A549 treated with CORT108297 at 1 μM for 4 hours (cell line): Measurements from ENCODE around the gene RNU11. TPM values are rescaled to one million over a fixed set of nuclear protein-coding genes. Genes with fewer than 3 reads are reported as not detected.

Experiments used
- total RNA-seq: library from RNA; stranded (reverse); fragments of 200-300 nt; extraction: Qiagen RNA extraction; gene quantifications from 5 replicates; pipeline ENCODE4 v1.2.3, GENCODE V29; 2022

The RNU11 gene
- not detected in 5 replicates for total RNA-seq

DNA sequence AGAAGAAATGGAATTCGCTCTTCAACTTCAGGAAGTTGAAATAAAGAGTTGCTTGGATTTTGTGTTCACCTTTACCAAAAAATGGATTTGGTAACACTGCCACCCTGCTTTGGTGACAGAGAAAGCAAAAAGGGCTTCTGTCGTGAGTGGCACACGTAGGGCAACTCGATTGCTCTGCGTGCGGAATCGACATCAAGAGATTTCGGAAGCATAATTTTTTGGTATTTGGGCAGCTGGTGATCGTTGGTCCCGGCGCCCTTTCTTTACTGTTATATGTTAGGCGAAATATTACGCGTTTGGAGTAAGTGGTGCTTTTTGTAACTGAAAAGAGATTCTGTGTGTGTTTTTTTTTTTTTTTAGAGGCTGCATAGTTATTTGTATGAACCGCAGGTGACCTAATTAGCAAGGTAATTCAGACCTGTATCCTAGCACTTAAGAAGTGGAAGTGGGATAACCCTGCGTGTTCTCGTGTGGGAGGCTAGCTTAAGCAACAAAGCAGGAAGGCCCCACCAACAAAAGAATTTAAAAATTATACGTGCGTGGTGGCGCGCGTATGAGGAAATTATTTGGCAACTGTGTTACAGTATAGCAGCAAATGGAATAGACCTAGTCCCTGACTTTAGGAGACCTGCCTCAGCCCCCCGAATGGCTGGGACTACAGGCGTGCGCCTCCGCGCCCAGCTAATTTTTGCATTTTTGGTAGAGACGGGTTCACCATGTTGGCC lies at the start of gene RNU11:
Gene RNU11, plus strand, starts transcription at position 127 of the 725 bp plus-strand sequence.

DNA sequence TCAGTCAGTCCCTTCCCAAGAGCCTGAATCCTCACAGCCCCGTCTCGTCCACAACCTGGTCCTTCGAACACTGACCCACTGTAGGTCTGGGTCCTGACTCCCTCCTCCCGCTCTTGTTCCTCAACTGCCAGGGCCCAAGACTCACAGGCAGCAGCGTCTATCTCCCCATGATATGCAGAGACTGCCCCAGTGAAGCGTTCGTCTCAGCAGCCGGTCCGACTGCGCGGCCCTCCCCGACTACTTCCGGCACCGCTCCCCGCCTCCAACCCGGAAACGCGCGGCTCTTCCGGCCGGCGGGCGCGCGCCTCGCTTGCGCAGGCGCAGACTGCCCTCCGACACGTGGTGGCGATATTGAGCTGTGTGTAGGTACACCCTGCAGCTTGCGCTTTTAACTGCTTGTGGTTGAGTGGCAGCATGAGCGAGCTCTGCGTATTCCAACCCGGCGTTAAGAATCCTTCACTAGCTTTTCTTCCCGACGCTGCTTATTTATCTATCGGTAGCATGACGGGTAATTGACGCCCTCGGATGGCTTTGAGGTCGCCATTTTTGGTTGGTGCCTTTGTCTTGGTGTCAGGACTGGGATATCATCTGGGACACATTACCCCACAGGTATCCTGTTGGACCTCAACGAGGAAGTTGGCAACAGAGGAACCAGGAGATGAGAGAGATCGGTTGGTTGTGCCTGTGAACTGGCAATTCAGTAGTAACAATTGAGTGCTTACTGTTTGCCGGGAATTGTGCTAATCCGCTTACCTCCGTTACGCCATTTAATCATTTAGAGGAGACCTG lies 5.4 kb upstream of the RNU11 start, which contains the start of gene TAF12:
Gene TAF12, minus strand, starts transcription at position 221 of the 789 bp plus-strand sequence. CDS start 20,986 bp downstream, outside the sequence.

DNA sequence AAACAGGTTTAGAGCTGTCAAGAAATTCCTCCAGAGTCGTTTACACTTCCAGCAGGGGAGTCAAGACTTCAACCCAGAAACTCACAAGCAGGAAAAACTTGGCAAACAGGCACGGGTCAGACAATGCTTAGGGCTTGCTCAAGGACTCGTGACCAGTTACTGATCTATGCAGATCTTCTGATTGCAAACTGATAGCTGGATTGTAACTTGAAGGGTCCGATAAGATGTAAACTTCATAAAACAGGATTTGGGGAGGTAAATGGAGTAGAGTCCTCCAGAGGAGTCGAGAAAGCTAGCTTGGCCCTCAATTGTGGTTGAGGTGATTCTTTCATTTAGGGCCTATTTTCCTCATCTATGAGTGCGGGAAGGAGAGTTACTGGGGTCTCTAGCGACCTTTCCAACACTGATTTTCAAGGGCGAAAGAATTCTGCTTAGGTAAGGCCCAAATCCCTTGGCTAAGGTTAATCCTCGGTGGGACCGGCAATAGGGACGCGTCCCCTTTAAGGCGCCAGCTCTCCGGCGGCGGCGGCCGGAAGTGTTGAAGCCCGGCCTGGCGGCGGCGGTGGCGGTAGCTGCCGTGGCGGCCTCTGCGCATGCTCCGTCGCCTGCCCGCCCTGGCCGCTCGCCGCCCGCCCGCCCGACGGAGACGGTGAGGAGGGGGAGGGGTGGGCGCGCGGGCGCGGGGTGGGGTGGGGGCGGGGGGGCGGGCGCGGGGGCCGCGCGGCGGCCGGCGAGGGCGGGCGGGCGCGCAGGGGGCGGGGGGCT lies 20.0 kb downstream of the RNU11 start, which contains the start of gene GMEB1:
Gene GMEB1, plus strand, starts transcription at position 594 of the 765 bp plus-strand sequence. CDS start 14,829 bp downstream, outside the sequence.

Other genes starting within 250 kb of the RNU11 start
- 73.2 to 85.0 TPM (median 82.2 TPM) in 5 replicates for gene RCC1, start 142.6 kb upstream of the RNU11 start, total RNA-seq
- 18.3 to 25.2 TPM (median 21.0 TPM) in 5 replicates for gene TRNAU1AP, start 95.5 kb upstream of the RNU11 start, total RNA-seq
- 2.0 to 2.8 TPM (median 2.4 TPM) in 5 replicates for gene RAB42, start 56.3 kb upstream of the RNU11 start, total RNA-seq
- 13.4 to 13.9 TPM (median 13.6 TPM) in 5 replicates for gene TAF12, start 5.5 kb upstream of the RNU11 start, total RNA-seq
- gene GMEB1, start 20.2 kb downstream of the RNU11 start, total RNA-seq, result 5.6 to 6.4 TPM (median 6.2 TPM) in 5 replicates
- gene YTHDF2, start 88.3 kb downstream of the RNU11 start, total RNA-seq, result 50.0 to 60.2 TPM (median 54.9 TPM) in 5 replicates
- gene OPRD1, start 163.6 kb downstream of the RNU11 start, total RNA-seq, result 0.02 to 0.07 TPM (median 0.05 TPM) in 5 replicates